HepG2 (cell line): ENCODE results near the gene PRKN.

Source experiments
- ELF1 ChIP-seq: sonication (generic); formaldehyde crosslinking; IDR thresholded peaks from 2 replicates; pipeline ENCODE4 v1.4.0; 2020; ENCODE audit warnings: missing genetic modification reagents
- FOXP4 ChIP-seq: sonication (generic); formaldehyde crosslinking; IDR thresholded peaks from 2 replicates; pipeline ENCODE4 v1.4.0; 2020; ENCODE audit warnings: missing genetic modification reagents
- HOXA5 ChIP-seq: sonication (generic); formaldehyde crosslinking; IDR thresholded peaks from 2 replicates; pipeline ENCODE4 v1.4.0; 2020; ENCODE audit warnings: missing genetic modification reagents
- JUNB ChIP-seq: sonication (generic); formaldehyde crosslinking; IDR thresholded peaks from 2 replicates; pipeline ENCODE4 v1.8.0; 2022; ENCODE audit warnings: missing genetic modification reagents, mild to moderate bottlenecking, borderline replicate concordance
- TAF1 ChIP-seq: sonication (generic); formaldehyde crosslinking; IDR thresholded peaks from 2 replicates; pipeline ENCODE4 v1.4.0; 2020; ENCODE audit warnings: missing genetic modification reagents
- TP53 ChIP-seq: sonication (generic); formaldehyde crosslinking; conservative IDR thresholded peaks from 2 replicates; pipeline ENCODE4 v1.4.0; 2020; ENCODE audit warnings: missing genetic modification reagents

- TF ChIP-seq FOXP4, result no peak
- no peak for TF ChIP-seq TAF1 (CRISPR knock-in tag)
- TF ChIP-seq ELF1 (CRISPR knock-in tag), result no peak
- TF ChIP-seq JUNB (CRISPR knock-in tag), result no peak
- no peak for TF ChIP-seq HOXA5 (CRISPR knock-in tag)
- TF ChIP-seq TP53 (CRISPR knock-in tag), result no peak
These were observed 53.1 kb downstream of the PRKN start for GRCh38 chr6:162674452-162674851.
